Effector memory CD4-positive, alpha-beta T cell (primary cell): ENCODE measurements around the gene NUP98.
"Not testable (repeated sequence)": the region's sequence is repeated elsewhere in the genome, so short reads cannot be mapped to it uniquely, and the experiment has no call there.

Experiments used
- DNase-seq, 3 donors: peaks; one replicate each; pipeline ENCODE4 v3.0.0-alpha.2; 2020
- H3K27ac ChIP-seq: 2 replicates; pipeline ENCODE4 v1.7.0; 2013; ENCODE audit warnings: mild to moderate bottlenecking, low read length, moderate library complexity; ENCODE audit not compliant: insufficient read depth, poor library complexity, severe bottlenecking
- H3K27me3 ChIP-seq: replicated peaks from 2 replicates; pipeline ENCODE4 v1.7.0; 2013; ENCODE audit warnings: mild to moderate bottlenecking, low read length; ENCODE audit not compliant: insufficient read depth, control insufficient read depth, poor library complexity, severe bottlenecking
- H3K36me3 ChIP-seq: 2 replicates; pipeline ENCODE4 v1.7.0; 2013; ENCODE audit warnings: mild to moderate bottlenecking, low read length, moderate library complexity; ENCODE audit not compliant: control insufficient read depth, insufficient read depth
- H3K4me1 ChIP-seq: 2 replicates; pipeline ENCODE4 v1.7.0; 2013; ENCODE audit warnings: low read length, mild to moderate bottlenecking; ENCODE audit not compliant: control insufficient read depth, insufficient read depth, poor library complexity, severe bottlenecking
- H3K4me3 ChIP-seq: 2 replicates; pipeline ENCODE4 v1.7.0; 2013; ENCODE audit warnings: low read length, low read depth, mild to moderate bottlenecking; ENCODE audit not compliant: insufficient read depth, poor library complexity, severe bottlenecking
- H3K9me3 ChIP-seq: 2 replicates; pipeline ENCODE4 v1.7.0; 2013; ENCODE audit warnings: mild to moderate bottlenecking, low read length, moderate library complexity; ENCODE audit not compliant: control insufficient read depth

Gene NUP98

GRCh38 chr11:3667149-3668035, 130.0 kb downstream of the NUP98 start:
- Histone ChIP-seq H3K27ac (no peak overlapping the region), H3K4me1 (no peaks in the 10 kb centered on the region), H3K4me3 (no peak overlapping the region), H3K36me3 (peaks cover 48% of the 10 kb centered on the region), H3K27me3 (no peaks in the 10 kb centered on the region), H3K9me3 (no peaks in the 10 kb centered on the region)
- no peak for DNase-seq

GRCh38 chr11:3666023-3666530, 131.3 kb downstream of the NUP98 start:
- no peak overlapping the region for H3K27ac ChIP-seq
- H3K9me3 ChIP-seq, result no peaks in the 10 kb centered on the region
- H3K36me3 ChIP-seq, result peaks cover 39% of the 10 kb centered on the region
- DNase-seq, result no peak
- no peak overlapping the region for H3K4me3 ChIP-seq
- H3K4me1 ChIP-seq, result no peaks in the 10 kb centered on the region
- no peaks in the 10 kb centered on the region for H3K27me3 ChIP-seq

DNA sequence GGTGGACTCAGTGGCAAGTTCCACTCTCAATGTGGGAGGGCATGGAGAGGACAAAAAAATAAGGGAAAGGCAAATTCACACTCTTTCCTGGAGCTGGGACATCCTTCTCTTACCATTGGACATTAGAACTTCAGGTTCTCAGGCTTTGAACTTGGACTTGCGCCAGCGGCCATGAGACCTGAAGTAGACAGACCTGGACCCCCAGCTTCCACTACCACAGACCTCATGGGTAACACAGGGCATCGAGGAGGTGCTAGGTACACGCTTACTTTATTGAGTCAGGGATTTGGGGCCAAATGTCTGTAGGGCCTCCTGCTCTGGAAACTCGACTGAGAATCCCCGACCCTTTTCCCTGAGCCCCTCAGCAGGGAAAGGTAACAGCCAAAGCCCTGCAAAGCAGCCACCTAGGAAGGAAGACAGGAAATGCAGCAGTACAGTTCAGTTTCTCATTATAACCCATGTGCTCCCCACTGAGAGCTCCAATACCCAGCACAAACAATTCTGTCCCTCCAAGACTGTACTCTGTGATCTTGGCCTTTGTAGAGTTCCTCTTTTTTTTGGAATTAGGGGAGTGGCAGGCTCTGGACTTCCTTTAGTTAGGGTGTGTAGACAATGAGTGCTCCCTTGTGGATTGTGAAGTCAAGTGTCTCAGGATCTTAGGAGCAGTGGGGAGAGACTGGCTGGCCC, 131.9 kb downstream of the NUP98 start:
- peaks cover 39% of the 10 kb centered on the region for H3K36me3 ChIP-seq
- H3K27me3 ChIP-seq, result no peaks in the 10 kb centered on the region
- no peaks in the 10 kb centered on the region for H3K9me3 ChIP-seq

GRCh38 chr11:3664032-3664630, 133.2 kb downstream of the NUP98 start:
- Histone ChIP-seq H3K36me3 (peaks cover 26% of the 10 kb centered on the region), H3K9me3 (no peaks in the 10 kb centered on the region), H3K27me3 (no peaks in the 10 kb centered on the region), H3K4me3 (no peak overlapping the region), H3K27ac (no peak overlapping the region), H3K4me1 (no peaks in the 10 kb centered on the region)
- DNase-seq, result no peak

More for the DNA sequence above, 131.9 kb downstream of the NUP98 start:
- Histone ChIP-seq H3K4me1 (no peaks in the 10 kb centered on the region), H3K4me3 (no peak overlapping the region), H3K27ac (no peak overlapping the region)
- DNase-seq, result no peak

DNA sequence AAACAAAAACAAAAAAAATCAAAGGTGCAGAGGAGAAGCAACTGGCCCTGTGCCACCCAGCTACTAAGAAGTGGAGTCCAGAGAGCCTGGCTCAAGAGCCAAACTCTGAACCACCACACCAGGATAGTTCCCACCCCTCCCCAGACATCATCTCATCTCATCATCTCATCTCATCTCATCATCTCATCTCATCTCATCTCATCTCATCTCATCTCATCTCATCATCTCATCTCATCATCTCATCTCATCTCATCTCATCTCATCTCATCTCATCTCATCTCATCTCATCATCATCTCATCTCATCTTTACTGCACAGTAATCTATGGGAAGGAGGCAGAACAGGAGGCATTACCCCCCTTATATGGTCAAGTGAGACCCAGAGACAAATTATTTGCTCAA, 134.5 kb downstream of the NUP98 start:
- Histone ChIP-seq H3K4me3 (no peak overlapping the region), H3K4me1 (no peaks in the 10 kb centered on the region), H3K27ac (no peak overlapping the region), H3K9me3 (no peaks in the 10 kb centered on the region), H3K36me3 (peaks cover 16% of the 10 kb centered on the region), H3K27me3 (no peaks in the 10 kb centered on the region)
- no peak for DNase-seq

GRCh38 chr11:3660960-3661359, 136.4 kb downstream of the NUP98 start:
- no peaks in the 10 kb centered on the region for H3K4me1 ChIP-seq

DNA sequence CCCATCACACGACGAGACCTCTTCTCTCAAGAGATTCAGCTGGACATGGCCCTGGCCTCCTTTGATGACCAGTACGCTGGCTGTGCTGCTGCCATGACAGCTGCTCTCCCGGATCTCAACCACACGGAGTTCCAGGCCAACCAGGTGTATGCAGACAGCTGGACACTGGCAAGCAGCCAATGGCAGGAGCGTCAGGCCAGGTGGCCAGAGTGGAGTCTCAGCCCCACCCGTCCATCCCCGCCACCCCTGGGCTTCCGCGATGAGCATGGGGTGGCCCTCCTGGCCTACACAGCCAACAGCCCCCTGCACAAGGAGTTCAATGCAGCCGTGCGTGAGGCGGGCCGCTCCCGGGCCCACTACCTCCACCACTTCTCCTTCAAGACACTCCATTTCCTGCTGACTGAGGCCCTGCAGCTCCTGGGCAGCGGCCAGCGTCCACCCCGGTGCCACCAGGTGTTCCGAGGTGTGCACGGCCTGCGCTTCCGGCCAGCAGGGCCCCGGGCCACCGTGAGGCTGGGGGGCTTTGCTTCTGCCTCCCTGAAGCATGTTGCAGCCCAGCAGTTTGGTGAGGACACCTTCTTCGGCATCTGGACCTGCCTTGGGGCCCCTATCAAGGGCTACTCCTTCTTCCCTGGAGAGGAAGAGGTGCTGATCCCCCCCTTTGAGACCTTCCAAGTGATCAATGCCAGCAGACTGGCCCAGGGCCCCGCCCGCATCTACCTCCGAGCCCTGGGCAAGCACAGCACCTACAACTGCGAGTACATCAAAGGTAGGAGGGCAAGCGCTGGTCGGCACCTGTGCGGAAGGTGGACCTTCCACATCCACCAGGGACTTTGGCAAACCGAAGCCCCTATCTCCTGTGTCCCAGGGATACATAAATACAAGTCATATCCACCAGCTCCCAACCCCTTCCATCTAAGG, 137.5 kb downstream of the NUP98 start:
- Histone ChIP-seq H3K4me1 (no peaks in the 10 kb centered on the region), H3K36me3 (no peaks in the 10 kb centered on the region), H3K27me3 (peaks cover under 1% of the 10 kb centered on the region), H3K4me3 (no peak overlapping the region), H3K9me3 (no peaks in the 10 kb centered on the region), H3K27ac (no peak overlapping the region)
- DNase-seq, result no peak

More at GRCh38 chr11:3660960-3661359, 136.4 kb downstream of the NUP98 start:
- Histone ChIP-seq H3K4me3 (no peak overlapping the region), H3K27ac (no peak overlapping the region), H3K27me3 (no peaks in the 10 kb centered on the region), H3K9me3 (no peaks in the 10 kb centered on the region), H3K36me3 (peaks cover 7% of the 10 kb centered on the region)
- no peak for DNase-seq

DNA sequence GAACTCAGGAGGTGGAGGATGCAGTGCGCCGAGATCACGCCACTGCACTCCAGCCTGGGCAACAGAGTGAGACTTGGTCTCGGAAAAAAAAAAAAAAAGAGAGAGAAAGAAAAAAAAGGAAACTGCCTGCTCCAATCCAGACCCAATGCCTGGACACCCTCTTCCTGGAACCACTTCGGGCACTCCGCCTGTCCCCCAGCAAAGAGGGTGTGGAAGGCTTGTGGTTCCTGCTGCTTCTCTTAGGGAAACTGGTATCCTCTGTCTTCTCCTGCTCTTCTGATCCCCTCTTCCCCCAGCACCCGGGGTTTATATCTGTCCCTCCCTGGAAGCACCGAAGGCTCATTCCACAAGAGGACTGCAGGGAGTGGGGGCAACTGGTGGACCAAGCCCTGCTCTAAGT, 139.1 kb downstream of the NUP98 start:
- Histone ChIP-seq H3K9me3 (no peaks in the 10 kb centered on the region), H3K36me3 (no peaks in the 10 kb centered on the region), H3K27me3 (peaks cover 3% of the 10 kb centered on the region), H3K4me3 (no peak overlapping the region), H3K4me1 (no peaks in the 10 kb centered on the region), H3K27ac (no peak overlapping the region)
- DNase-seq, result no peak

GRCh38 chr11:3657331-3657730, 140.0 kb downstream of the NUP98 start:
- H3K36me3 ChIP-seq, DNase-seq, H3K27ac ChIP-seq, H3K9me3 ChIP-seq, H3K27me3 ChIP-seq, H3K4me3 ChIP-seq, H3K4me1 ChIP-seq: not testable (repeated sequence)
